Measurements from ENCODE around the gene MACROH2A2.
"Not testable (repeated sequence)": the region's sequence is repeated elsewhere in the genome, so short reads cannot be mapped to it uniquely, and the experiment has no call there.

Gene MACROH2A2

DNA sequence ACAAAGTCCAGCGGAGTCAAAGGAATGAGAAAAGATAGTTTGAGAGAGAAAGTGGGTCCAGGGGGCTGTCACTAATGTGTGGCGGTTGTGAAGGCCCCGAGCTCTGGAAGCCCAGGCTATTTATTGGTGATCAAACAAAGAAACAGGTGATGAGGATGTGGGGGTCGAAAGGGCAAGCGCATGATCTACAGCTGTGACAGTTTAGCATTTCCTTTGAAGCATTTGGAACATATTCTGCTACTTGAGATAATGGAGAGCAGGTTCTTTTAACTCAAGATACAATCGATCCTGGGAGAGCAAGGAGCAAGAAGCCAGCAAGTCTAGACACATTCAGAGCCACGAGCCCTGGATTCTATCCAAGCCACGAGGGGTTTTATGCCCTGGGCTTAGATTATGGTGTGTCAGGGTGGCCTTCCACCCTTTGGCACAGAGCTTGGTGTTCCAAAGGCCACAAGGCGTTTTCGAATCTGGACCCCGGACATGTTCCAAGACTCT is 48.5 kb downstream of the MACROH2A2 start:
- not testable (repeated sequence) for DNase-seq (ENCODE audit: low read depth in 2 of 2)

DNA sequence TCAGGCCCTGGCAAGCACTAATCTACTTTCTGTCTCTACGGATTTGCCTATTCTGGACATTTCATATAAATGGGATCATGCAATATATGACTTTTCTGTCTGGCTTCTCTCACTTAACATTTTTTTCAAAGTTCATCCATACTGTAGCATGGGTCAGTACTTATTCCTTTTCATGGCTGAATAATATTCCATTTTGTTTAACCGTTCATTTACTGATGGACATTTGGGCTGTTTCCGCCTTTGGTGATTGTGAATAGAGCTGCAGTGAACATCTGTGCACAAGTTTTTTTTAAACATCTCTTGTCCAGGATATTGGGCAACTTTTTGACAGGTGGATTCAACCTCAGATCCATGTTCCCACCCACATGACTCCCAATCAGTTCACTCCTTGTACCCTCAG is 49.0 kb downstream of the MACROH2A2 start:
- DNase-seq (ENCODE audit: low read depth in 2 of 2): no peak

DNA sequence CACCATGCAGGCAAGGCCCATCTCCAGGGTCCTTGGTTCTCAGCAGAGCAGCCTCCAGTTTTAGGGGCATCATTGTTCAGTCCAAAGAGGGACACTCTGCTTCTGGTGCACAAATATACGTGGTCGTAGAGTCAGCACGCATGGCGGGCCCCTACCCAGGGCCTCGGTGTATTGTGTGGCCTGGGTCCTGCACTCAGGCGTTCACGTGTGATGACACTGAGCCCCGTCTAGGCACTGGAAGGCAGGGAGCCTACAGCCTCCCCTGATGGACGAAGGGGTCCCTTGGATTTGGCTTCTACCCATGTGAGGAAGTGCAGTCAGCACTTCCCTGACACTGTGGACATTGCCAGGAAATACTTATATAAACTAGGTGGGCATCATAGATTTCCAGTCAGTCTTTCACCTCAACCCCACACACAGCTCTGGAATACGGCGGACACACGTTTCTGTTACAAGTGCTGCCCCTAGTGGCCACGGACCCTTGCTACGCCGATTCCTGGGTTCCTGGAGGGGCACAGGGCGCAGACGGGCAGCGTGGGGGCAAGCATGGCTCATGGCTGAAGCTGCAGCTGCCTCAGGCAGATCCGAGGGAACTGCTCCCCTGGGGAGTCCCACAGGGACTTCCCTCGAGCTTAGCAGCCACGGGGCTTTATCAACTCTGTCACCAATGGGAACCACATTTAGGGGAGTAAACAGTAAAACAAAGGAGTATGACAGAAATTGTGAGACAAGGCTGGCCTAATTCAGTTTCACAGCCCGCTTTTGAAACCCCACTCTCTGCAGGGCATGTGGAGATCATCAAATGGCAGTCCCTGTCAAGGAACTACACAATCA is 54.5 kb downstream of the MACROH2A2 start:
- peak in 1 of 2 donors; percentile 8 for DNase-seq (ENCODE audit: low read depth in 2 of 2)

DNA sequence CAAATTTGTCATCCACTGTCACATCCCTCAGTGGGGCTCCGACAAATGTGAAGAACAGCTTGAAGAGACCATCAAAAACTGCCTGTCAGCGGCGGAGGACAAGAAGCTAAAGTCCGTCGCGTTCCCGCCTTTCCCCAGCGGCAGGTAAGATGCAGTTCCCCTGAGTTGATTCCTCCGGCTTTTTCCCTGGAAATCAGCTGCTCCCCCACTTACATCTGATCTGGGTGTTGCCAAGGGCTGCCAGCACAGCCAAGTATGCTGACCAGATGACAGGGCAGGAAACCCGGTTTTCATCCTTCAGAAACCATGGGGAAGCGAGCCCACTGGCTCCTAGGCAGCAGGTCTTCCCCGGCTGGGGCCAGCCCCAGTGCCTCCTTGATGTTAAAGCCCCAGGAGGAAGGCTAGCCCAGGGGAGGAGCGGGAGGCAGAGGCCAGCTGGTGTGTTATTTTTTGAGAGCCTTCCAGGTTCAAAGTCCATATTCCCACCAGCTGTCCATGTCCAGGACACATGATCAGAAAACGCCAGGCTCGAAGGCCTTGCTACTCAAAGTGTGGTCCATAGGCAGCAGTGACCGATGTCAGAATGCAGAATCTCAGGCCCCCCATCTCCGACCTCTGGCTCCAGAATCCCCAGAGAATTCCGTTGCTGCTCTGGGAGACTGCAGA is 56.6 kb downstream of the MACROH2A2 start:
- no peak for DNase-seq (ENCODE audit: low read depth in 2 of 2)

DNA sequence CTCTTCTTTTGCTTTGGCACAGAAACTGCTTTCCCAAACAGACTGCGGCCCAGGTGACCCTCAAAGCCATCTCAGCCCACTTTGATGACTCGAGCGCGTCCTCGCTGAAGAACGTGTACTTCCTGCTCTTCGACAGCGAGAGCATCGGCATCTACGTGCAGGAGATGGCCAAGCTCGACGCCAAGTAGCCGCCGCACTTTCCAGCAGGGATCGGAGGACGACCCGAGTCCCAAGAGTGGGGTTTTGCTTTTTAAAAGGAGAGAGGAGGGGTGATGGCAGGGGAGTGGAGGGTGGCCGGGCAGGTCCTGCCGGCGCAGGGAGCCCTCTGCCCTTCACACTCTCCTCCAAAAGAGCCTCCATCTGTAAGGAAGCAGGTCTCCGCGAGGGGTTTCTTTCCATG is 58.9 kb downstream of the MACROH2A2 start:
- no peak for DNase-seq (ENCODE audit: low read depth in 2 of 2)

GRCh38 chr10:70112071-70112470 is 59.4 kb downstream of the MACROH2A2 start:
- DNase-seq (ENCODE audit: low read depth in 2 of 2): no peak

DNA sequence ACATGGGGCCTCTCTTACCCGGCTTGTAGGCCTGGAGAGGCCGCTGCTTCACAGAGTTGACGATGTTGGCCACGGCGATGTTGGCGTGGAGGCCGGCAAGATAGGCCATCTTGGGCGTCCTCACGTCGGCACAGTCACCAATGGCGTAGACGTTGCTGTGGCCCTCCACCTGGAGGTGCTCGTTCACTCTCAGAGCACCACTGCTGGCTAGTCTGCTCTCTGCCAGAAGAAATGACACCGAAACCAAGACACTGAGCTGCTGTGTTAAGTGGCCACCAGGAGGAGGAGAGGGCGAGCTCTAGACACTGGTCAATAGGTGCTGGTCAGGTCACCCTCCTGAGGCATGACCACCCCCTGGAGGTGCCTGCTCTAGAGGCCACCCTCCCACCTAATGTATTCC is 62.3 kb downstream of the MACROH2A2 start:
- no peak for DNase-seq (ENCODE audit: low read depth in 2 of 2)

DNA sequence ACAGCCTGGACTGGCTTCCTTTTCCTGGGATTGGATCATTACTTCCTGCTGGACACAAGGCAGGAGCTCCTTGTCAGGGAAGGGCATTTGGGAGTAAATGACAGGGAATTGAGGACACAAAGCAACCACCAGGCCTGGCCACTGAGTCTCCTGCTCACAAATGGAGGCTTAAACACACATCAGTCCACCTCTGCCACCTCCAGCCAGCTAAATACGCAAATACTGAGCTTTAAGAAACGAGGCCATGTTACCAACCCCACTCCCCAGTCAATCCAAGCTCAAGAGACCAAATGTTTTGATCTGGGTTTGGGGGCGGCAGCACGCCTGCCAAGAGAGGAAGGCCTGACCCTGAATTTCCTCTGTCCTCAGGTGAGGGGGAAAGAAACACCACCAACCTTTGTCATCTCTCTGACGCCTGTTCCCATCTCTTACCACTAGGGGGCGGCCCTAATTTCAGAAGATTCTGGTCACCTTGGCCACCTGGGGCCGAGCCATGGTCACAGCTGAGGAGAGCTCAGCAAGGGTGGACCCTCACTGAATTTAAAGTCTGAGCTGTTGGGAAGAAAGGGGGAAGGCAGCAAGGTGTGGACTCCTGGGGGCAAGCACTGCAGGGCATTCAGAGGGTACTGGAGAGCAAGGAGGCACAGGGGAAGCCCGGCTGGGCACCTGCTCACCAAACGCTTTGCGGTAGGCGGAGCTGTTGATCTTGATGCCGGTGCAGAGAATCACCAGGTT is 63.5 kb downstream of the MACROH2A2 start:
- DNase-seq (ENCODE audit: low read depth in 2 of 2): peak in 1 of 2 donors; percentile 24

DNA sequence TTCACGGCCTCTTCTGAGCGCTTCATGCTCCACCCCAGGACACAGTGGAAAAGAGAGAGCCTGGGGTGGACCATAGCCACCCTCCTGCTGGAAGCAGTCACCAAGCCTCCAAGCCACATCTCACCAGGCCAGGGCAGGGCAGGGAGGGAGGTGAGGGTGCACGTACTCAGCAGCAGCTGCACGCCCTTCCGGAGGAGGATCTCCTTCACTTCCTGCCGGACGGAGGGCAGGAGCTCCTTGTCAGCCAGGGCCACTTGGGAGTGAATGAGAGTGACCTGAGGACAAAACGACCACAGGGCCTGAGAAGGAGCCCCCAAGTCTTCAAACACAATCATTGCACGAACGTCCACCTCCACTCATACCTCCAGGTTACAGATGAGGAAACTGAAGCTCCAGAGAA is 65.0 kb downstream of the MACROH2A2 start:
- DNase-seq (ENCODE audit: low read depth in 2 of 2): no peak

DNA sequence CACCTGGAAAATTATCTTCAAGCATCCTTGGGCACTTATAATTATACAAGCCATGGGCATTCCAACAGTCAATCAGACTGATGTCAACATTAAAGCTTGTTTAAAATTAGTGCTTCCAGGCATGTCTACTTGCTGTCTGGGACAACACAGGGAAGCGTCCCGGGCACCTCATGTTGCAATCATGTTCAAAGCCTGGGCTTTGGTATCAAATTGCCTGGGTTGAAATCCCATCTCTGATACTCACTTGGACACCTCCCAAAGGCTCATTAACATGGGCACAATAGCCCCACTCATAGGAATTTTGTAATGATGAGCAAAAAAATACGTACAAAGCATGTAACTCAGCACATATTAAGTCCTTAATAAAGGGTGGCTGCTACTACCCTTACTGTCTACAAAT is 65.5 kb downstream of the MACROH2A2 start:
- DNase-seq (ENCODE audit: low read depth in 2 of 2): no peak

DNA sequence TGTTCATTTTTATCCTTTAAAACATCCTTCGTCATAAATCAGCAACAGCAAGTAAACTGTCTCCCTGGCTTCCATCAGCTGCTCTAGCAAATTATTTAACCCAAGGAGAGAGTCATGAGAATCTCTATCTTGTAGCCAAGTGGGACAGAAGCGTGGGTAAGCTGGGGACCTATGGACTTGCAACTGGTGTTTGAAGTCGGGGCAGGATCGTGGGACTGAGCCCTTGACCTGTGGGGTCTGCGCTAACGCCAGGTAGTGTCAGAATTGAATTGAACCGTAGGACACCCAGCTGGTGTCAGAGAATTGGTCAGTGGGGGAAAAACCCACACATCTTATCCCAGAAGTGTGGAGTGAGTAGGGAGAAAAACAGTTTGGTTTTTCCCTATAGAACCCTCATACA is 66.6 kb downstream of the MACROH2A2 start:
- DNase-seq (ENCODE audit: low read depth in 2 of 2): no peak

DNA sequence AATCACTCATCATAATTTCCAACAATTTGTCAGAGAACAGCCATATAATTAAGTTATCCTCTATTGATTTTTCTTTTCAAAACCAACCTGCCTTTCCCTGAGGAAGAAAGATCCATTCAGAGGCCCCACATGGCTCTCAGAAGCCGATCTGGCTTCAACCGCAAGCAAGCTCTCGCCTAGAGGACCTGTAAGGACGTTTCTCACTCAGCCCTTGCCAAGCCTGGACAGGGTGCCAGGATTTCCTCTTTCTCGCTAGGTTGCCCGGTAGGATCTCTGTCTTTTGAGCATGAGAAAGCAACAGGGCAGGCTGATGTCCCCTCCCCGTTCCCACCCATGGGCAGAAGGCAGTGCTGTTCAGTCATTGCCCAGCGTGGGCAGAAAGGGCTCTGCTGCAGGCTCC is 67.0 kb downstream of the MACROH2A2 start:
- no peak for DNase-seq (ENCODE audit: low read depth in 2 of 2)

DNA sequence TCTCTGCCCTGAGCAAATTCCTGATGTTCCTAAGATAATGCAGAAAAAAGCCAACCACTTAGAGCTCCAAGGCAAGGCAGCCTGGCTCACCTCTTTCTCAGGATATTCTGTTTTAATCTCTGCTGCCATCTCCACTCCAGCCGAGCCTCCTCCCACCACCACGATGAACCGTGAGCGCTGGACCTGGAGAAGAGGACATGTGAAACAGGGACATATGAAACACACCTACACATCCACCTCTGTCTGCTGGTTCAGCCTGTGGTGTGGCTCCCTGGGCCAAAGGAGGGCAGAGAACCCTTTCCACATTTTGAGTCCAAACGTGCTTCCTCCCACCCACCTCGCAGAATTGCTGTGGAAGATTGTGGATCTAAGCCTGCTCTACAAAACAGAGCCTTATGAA is 67.8 kb downstream of the MACROH2A2 start:
- DNase-seq (ENCODE audit: low read depth in 2 of 2): no peak

GRCh38 chr10:70121281-70121949 is 68.8 kb downstream of the MACROH2A2 start:
- no peak for DNase-seq (ENCODE audit: low read depth in 2 of 2)

DNA sequence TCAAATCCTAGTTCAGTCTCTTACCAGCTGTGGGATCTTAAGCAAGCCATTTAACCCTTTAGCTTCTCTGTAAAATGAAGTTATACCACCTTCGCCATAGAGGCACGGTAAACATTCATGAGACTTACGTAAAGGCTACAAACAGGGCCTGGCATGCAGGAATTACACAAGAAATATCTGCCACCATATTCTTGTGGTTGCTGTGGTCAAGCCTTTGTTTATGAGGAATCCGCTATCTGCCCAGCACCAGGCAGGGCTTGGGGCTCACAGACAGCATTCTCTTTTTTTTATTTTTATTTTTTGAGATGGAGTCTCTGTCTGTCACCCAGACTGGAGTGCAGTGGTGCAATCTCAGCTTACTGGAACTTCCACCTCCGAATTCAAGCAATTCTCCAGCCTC is 70.1 kb downstream of the MACROH2A2 start:
- no peak for DNase-seq (ENCODE audit: low read depth in 2 of 2)

DNA sequence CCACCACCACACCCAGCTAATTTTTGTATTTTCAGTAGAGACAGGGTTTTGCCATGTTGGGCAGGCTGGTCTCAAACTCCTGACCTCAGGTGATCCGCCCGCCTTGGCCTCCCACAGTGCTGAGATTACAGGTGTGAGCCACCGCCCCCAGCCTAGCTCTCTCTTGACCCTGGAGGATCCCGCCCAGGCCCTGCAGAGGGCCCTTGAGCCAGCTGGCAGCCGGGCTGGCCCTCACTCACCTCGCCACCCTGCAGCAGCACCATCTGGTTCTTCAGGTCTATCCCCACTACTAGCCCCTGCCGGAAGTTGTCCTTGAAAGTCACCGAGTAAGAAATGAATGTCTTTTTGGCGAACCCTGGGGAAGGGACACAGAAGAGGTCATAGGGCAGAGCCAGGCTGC is 70.5 kb downstream of the MACROH2A2 start:
- DNase-seq (ENCODE audit: low read depth in 2 of 2): not testable (repeated sequence)

DNA sequence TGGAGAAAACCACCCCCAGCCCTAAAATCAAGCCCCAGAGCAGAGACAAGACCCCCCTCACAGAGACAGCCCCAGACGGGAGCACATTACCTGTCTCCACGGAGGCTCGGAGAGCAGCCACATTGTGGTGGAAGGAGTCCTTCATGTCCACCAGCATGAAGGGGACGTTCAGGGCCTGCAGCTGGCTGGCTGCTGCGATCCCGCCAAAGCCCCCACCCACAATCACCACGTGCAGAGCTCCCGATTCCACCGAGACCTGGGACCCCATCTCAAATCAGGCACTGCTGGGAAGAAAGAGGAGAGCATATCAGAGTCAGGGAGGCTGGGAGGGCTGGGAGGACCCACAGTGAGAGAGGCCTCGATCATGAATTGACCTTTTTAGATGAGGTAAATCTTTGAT is 71.2 kb downstream of the MACROH2A2 start:
- DNase-seq (ENCODE audit: low read depth in 2 of 2): no peak

GRCh38 chr10:70124415-70124814 is 71.8 kb downstream of the MACROH2A2 start:
- DNase-seq (ENCODE audit: low read depth in 2 of 2): no peak

- no peak for DNase-seq (ENCODE audit: low read depth in 2 of 2)
Observed at GRCh38 chr10:70124918-70125317, 72.3 kb downstream of the MACROH2A2 start.

- DNase-seq (ENCODE audit: low read depth in 2 of 2): no peak
Observed at GRCh38 chr10:70125918-70126552, 73.4 kb downstream of the MACROH2A2 start.

DNA sequence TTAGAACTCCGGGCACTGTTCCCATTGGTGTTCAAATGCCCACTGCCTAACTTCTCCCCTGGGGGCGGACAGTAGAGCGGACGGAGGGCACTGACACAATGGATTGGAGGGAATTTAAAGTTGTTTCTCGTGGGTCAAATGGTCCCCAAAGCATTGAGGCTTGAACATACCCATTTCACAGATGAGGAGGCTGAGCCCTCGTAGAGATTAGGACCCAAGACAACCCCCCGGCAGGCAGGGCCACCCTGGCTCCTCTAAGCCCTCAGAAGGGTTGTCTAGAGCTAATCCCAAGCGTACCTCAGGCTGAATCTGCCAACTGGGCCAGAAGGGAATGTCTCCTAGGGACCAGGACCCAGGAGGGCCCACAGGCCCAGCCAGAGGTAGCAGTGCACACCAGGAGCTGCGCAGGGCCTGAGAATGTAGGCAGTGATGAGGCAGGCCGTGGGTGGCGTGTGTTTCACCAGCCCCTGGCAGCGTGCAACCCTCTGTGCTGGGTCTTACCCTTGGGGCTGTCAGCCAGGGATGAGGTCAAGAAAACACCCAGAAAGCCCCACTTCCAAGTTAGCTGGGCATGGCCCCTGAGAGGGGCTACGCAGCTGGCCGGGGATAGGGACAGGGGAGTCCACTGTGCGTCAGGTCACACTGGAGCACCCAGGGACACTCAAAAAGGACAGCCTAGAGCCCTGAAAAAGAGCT is 74.2 kb downstream of the MACROH2A2 start:
- DNase-seq (ENCODE audit: low read depth in 2 of 2): no peak

Measured in stimulated activated CD8-positive, alpha-beta memory T cell treated with anti-CD3 and anti-CD28 coated beads, Interleukin-2, amount 100 ng/mL, for 48 hours (primary cell).